Ovary (tissue), 9 donors: ENCODE measurements around the gene ARHGAP8. TPM values are rescaled to one million over a fixed set of nuclear protein-coding genes. Genes with fewer than 3 reads are reported as not detected.

ENCODE experiments used
- DNase-seq, 5 donors: peaks; one replicate each; pipeline ENCODE4 v3.0.0-alpha.2; 2019 to 2020
- H3K27ac ChIP-seq, 2 donors: fragments of 200-600 bp; one replicate each; pipeline versions ENCODE4 v1.5.1 to v1.8.0; 2019 to 2022
- H3K27me3 ChIP-seq: fragments of 200-600 bp; one replicate; pipeline ENCODE4 v1.8.0; 2022
- H3K36me3 ChIP-seq: fragments of 200-600 bp; sonication (generic); one replicate; pipeline ENCODE4 v1.5.1; 2019
- H3K4me1 ChIP-seq: one replicate; pipeline ENCODE4 v1.8.1; 2013; ENCODE audit warnings: mild to moderate bottlenecking, moderate library complexity; ENCODE audit not compliant: insufficient read depth
- H3K4me3 ChIP-seq: fragments of 200-600 bp; sonication (generic); one replicate; pipeline ENCODE4 v1.5.1; 2017
- H3K9me3 ChIP-seq, 2 donors: fragments of 200-600 bp in 1 of 2; sonication (generic) in 1 of 2; one replicate each; pipeline versions ENCODE4 v1.5.1 to v1.8.1; 2013 to 2019; ENCODE audit warnings: mild to moderate bottlenecking in 1 of 2, moderate library complexity in 1 of 2
- CTCF ChIP-seq, 3 donors: fragments of 450-650 bp in 2 of 3; fragments of 200-600 bp in 1 of 3; IDR thresholded peaks; one replicate each; pipeline versions ENCODE4 v1.5.1 to v1.8.0; 2016 to 2022; ENCODE audit warnings: antibody characterized with exemption in 3 of 3, mild to moderate bottlenecking in 1 of 3
- EP300 ChIP-seq: sonication (generic); formaldehyde crosslinking; IDR thresholded peaks from one replicate; pipeline ENCODE4 v1.6.1; 2017; ENCODE audit warnings: antibody characterized with exemption
- POLR2A ChIP-seq: fragments of 450-650 bp; IDR thresholded peaks from one replicate; pipeline ENCODE4 v1.6.1; 2017; ENCODE audit warnings: antibody characterized with exemption, mild to moderate bottlenecking, moderate library complexity
- WGBS, 3 donors: extraction: QIAGEN DNeasy Blood & Tissue Kit in 1 of 3; methylation state at CpG; one replicate each; pipeline versions ENCODE4 v1.1.5 to v1.1.7; 2013 to 2017; 5-methylcytosine and 5-hydroxymethylcytosine counted together
- intact Hi-C, 4 donors: fragments of 100-400 bp; cut with DNase I; formaldehyde crosslinking; loops; one replicate each; pipeline versions ENCODE4 v1.11.0 to v1.15.1; 2022 to 2023
- polyA plus RNA-seq, 2 donors: library from polyadenylated mRNA; stranded (reverse); fragments of 200-250 nt in 1 of 2; fragments of 350-450 nt in 1 of 2; fragmentation: Illumina TruSeq in 1 of 2; extraction: RNeasy Lipid Tissue Mini Kit (QIAGEN cat#74804) in 1 of 2; gene quantifications; one replicate each; pipeline ENCODE4 v1.2.3, GENCODE V29; 2013 to 2014
- total RNA-seq, 7 donors: library from RNA; depleted of rRNA in 2 of 7; stranded (reverse); fragments of >200 nt in 2 of 7; fragmentation: NEBNext Ultra II Directional in 3 of 7; extraction: Animal tissue kit (Norgen Biotek cat#: 25700) in 3 of 7; gene quantifications; one replicate each; pipeline versions ENCODE4 v1.1.0 to v1.2.4, GENCODE V29; 2016 to 2023
- donor health status: DM: no; HTN: no; CAD: no; lungs with moderate emphysema.
- donor health status: DM: no; HTN: no; CAD: no.
- donor health status: Bipolar disorder and iron deficiency.
- donor health status: DM: yes; HTN: yes; CAD: no.
- donor health status: DM: no; HTN: no; CAD: no.
- donor health status: DM: yes; HTN: yes; CAD: no.

ARHGAP8 gene
- total and polyA plus RNA-seq, 9 donors: 0.45 to 23.8 (median 2.1) TPM

DNA sequence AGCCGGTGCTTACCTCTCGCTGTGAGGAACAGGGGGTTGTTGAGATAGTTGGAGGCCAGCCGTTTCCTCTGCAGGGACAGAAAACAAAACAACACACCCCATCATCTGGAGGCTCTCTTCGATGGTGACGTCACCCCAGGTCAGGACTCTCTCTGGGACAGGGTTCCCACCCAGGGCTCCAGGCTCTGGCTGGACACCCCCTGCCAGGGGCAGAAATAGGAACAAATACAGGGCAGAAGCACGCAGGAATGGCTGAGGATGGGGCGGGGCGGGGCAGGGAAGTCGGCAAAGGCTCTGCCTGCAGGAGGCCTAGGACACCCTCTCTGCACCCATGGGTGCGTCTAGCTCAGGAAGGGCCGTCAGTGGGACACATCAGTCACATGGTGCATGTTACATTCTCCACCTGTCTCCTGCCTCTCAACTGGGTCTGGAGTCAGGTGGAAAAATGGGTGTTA lies 138.9 kb downstream of the ARHGAP8 start:
- H3K36me3 ChIP-seq: no peaks in the 10 kb centered on the region
- no peak overlapping the region for H3K27ac ChIP-seq
- no peak overlapping the region for H3K4me3 ChIP-seq
- intact Hi-C loops: no loop called here
- TF ChIP-seq CTCF (IDR thresholded peaks at IDR 0.05) (no peak), POLR2A (no peak), EP300 (no peak)
- no peaks in the 10 kb centered on the region for H3K27me3 ChIP-seq
- no peaks in the 10 kb centered on the region for H3K9me3 ChIP-seq
- DNase-seq: no peak
- WGBS, 3 donors: 65 to 73% (median 72%) methylated on average over 11 of the region's 11 CpGs
- H3K4me1 ChIP-seq: no peaks in the 10 kb centered on the region

- H3K4me1 ChIP-seq: no peaks in the 10 kb centered on the region
- no peaks in the 10 kb centered on the region for H3K27me3 ChIP-seq
- no peaks in the 10 kb centered on the region for H3K9me3 ChIP-seq
- H3K4me3 ChIP-seq: no peak overlapping the region
- WGBS, 3 donors: 86 to 90% (median 88%) methylated on average over 11 of the region's 11 CpGs
- H3K27ac ChIP-seq: no peak overlapping the region
- H3K36me3 ChIP-seq: no peaks in the 10 kb centered on the region
- TF ChIP-seq POLR2A (no peak), EP300 (no peak), CTCF (IDR thresholded peaks at IDR 0.05) (no peak)
- intact Hi-C loops: no loop called here
- DNase-seq: peak in 1 of 5 donors; percentile 10
Observed at GRCh38 chr22:44891791-44892190, 139.4 kb downstream of the ARHGAP8 start.

DNA sequence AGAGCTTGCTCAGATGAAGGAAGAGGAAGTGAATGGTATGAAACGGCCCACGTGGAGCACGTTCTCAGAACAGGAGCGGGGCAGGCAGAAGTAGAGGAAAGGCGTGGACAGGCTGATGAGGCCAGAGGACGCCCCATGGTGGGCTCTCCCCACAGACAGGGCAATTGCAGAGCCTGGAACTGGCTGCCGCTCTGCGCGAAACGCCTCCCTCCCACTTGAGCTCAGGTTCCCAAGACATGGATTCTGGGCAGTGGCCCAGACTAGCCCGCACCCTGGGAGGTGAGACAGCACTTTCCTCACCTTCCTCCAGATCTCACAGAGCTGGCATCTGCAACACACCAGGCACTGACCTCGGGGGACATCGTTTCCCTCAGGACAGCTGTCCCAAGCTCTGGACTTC lies 139.9 kb downstream of the ARHGAP8 start:
- no peaks in the 10 kb centered on the region for H3K27me3 ChIP-seq
- H3K4me3 ChIP-seq: no peak overlapping the region
- no peak for TF ChIP-seq POLR2A
- TF ChIP-seq EP300: no peak
- TF ChIP-seq CTCF (IDR thresholded peaks at IDR 0.05): no peak
- 86 to 89% (median 89%) methylated on average over 13 of the region's 13 CpGs for WGBS, 3 donors
- H3K27ac ChIP-seq: no peak overlapping the region
- DNase-seq: peak in 1 of 5 donors; percentile 29
- no peaks in the 10 kb centered on the region for H3K9me3 ChIP-seq
- H3K36me3 ChIP-seq: no peaks in the 10 kb centered on the region
- intact Hi-C loops: no loop called here
- no peaks in the 10 kb centered on the region for H3K4me1 ChIP-seq

- Histone ChIP-seq H3K27ac (no peak overlapping the region), H3K4me1 (no peaks in the 10 kb centered on the region), H3K9me3 (no peaks in the 10 kb centered on the region), H3K27me3 (no peaks in the 10 kb centered on the region), H3K4me3 (no peak overlapping the region), H3K36me3 (no peaks in the 10 kb centered on the region)
- peak in 1 of 5 donors; percentile 23 for DNase-seq
- no peak for TF ChIP-seq CTCF (IDR thresholded peaks at IDR 0.05)
- TF ChIP-seq EP300: no peak
- TF ChIP-seq POLR2A: no peak
- intact Hi-C loops: no loop called here
- 90 to 94% (median 92%) methylated on average over 20 of the region's 20 CpGs for WGBS, 3 donors
Observed at GRCh38 chr22:44892803-44893730, 140.7 kb downstream of the ARHGAP8 start.
